Nephron progenitor cell (in vitro differentiated cells): Measurements from ENCODE around the gene CD44.

Source experiments
- DNase-seq: peaks from one replicate; pipeline ENCODE4 v3.0.0; 2021
- H3K27ac Mint-ChIP-seq: 2 replicates; pipeline ENCODE4 v1.8.0; 2021; ENCODE audit warnings: mild to moderate bottlenecking, moderate library complexity, mixed read lengths
- H3K27me3 Mint-ChIP-seq: 2 replicates; pipeline ENCODE4 v1.8.0; 2021; ENCODE audit warnings: mild to moderate bottlenecking, low read depth, mixed read lengths; ENCODE audit not compliant: poor library complexity
- H3K36me3 Mint-ChIP-seq: 2 replicates; pipeline ENCODE4 v1.8.0; 2021; ENCODE audit warnings: low read depth, mixed read lengths
- H3K4me1 Mint-ChIP-seq: 2 replicates; pipeline ENCODE4 v1.8.0; 2021; ENCODE audit warnings: mixed read lengths
- H3K4me3 Mint-ChIP-seq: 2 replicates; pipeline ENCODE4 v1.8.0; 2021; ENCODE audit warnings: mild to moderate bottlenecking, moderate library complexity, mixed read lengths
- H3K9me3 Mint-ChIP-seq: 2 replicates; pipeline ENCODE4 v1.8.0; 2021; ENCODE audit warnings: mild to moderate bottlenecking, moderate library complexity, mixed read lengths
- CTCF ChIP-seq: fragments of 200-600 bp; sonication (generic); IDR thresholded peaks from 2 replicates; pipeline ENCODE4 v1.5.0; 2021; ENCODE audit warnings: antibody characterized with exemption

Gene CD44

DNA sequence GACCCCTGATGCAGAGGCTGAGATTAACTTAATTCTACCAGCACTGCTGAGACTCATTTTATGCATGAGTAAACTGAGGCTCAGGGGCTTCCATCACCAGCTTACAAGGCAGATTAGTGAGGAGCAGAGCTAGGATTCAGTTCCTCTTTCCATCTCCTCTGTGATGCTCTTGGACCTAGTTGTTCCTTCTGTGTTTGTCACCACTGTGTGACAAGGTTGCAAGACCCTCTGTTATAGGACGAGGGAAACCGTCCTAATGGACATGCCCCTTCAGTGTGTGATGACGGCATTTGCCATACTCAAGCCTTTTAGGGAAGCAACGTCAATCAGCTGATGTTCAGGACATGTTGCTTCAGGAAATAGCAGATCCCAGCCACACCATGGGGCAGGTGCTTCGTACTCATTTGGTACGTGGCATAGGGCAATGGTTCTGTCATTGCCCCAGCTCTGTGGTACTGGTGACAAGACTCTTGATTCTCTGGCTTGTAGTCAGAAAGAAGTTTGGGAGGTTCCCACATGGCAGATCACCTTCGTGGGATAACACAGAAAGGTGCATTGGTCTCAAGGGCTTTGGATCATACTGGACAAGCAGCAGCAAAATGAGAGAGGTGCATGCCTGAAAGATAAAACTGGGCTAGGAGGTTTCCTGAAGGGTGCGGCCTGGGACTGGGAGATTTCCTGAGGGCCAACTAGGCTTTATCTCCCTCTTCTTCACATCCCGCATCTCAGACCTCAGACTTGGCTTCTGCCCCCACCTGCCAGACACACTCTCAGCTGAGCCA is 23.9 kb upstream of the CD44 start:
- DNase-seq: no peak
- H3K27me3 Mint-ChIP-seq: peaks cover 13% of the 10 kb centered on the region
- H3K9me3 Mint-ChIP-seq: no peaks in the 10 kb centered on the region
- no peaks in the 10 kb centered on the region for H3K36me3 Mint-ChIP-seq
- H3K27ac Mint-ChIP-seq: no peak overlapping the region
- TF ChIP-seq CTCF: no peak
- H3K4me1 Mint-ChIP-seq: no peaks in the 10 kb centered on the region
- H3K4me3 Mint-ChIP-seq: no peak overlapping the region

DNA sequence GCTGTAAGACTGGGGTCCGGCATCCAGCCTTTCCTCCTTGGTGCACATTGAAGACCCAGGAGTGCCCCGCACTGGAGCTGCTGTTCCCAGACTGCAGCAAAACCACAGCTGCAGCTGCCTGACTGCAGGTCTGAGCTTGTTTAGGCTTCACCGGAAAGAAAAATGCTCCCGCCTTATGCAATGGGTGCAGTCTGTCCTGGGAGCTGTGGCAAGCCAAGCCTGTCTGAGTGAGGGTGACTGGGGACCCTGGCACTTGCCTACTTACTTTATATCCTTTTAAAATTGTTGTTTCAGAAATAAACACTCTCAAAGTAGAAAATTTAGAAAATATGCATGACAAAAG is 23.3 kb upstream of the CD44 start:
- H3K4me1 Mint-ChIP-seq: no peaks in the 10 kb centered on the region
- no peaks in the 10 kb centered on the region for H3K36me3 Mint-ChIP-seq
- DNase-seq: no peak
- TF ChIP-seq CTCF: no peak
- H3K27ac Mint-ChIP-seq: no peak overlapping the region
- no peaks in the 10 kb centered on the region for H3K9me3 Mint-ChIP-seq
- H3K4me3 Mint-ChIP-seq: no peak overlapping the region
- peaks cover 15% of the 10 kb centered on the region for H3K27me3 Mint-ChIP-seq

- H3K9me3 Mint-ChIP-seq: no peaks in the 10 kb centered on the region
- DNase-seq: no peak
- no peaks in the 10 kb centered on the region for H3K36me3 Mint-ChIP-seq
- no peak for TF ChIP-seq CTCF
- no peaks in the 10 kb centered on the region for H3K4me1 Mint-ChIP-seq
- peaks cover 18% of the 10 kb centered on the region for H3K27me3 Mint-ChIP-seq
- H3K27ac Mint-ChIP-seq: no peak overlapping the region
- H3K4me3 Mint-ChIP-seq: no peak overlapping the region
Measured at GRCh38 chr11:35116245-35116644, 22.7 kb upstream of the CD44 start.

DNA sequence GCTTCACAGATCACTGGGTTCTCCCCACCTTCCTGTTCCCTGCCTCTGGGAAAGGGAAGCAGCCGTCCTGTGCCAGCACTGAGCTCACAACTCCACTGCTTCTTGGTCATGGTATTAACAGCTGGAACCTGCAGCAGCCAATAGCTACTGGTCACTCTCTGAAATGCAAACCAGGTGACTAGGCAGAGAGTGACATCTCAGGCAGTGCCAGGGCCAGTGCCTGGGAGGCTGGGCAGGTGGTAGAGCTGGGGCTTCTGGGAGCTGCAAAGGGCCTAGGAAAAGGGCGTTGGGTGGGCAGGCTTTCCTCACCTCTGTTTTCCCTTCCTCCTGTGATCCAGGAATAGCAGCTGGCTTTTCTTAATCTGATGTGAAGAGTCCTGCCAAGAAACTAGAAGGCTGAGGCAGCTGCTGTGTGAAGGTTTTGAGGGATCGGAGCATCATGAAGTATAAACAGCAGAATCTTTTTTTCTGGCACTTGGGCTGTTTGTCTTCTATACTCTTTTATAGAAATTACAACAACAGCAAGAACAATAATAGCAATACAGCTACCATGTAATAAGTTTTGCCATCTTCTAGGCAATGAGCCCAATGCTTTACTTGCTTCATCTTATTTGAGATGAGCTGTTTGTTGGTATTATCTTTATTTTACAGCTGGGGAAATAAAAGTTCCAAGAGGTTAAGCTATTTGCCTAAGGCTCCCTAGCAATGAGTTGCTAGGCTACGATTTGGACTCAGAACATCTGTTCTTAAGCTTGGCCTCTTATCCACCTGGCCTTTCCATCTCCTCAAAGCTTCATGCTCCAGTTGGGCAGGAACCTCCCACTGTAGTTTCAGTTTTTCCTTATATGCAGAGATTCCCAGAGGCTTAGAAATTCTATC is 22.0 kb upstream of the CD44 start:
- peaks cover 22% of the 10 kb centered on the region for H3K27me3 Mint-ChIP-seq
- DNase-seq: no peak

GRCh38 chr11:35118906-35119305 is 20.1 kb upstream of the CD44 start:
- peaks cover 26% of the 10 kb centered on the region for H3K27me3 Mint-ChIP-seq
- DNase-seq: no peak
- no peak for TF ChIP-seq CTCF
- no peaks in the 10 kb centered on the region for H3K36me3 Mint-ChIP-seq
- H3K4me1 Mint-ChIP-seq: no peaks in the 10 kb centered on the region
- H3K9me3 Mint-ChIP-seq: no peaks in the 10 kb centered on the region
- H3K4me3 Mint-ChIP-seq: no peak overlapping the region
- H3K27ac Mint-ChIP-seq: no peak overlapping the region

More for the DNA sequence above, 22.0 kb upstream of the CD44 start:
- TF ChIP-seq CTCF: no peak
- Mint-ChIP-seq H3K36me3 (no peaks in the 10 kb centered on the region), H3K4me3 (no peak overlapping the region), H3K27ac (no peak overlapping the region), H3K4me1 (no peaks in the 10 kb centered on the region), H3K9me3 (no peaks in the 10 kb centered on the region)
